GM12892 (cell line): ENCODE results near the gene SMPD3.

ENCODE experiments used
- POLR2A ChIP-seq: IDR thresholded peaks from 2 replicates; pipeline ENCODE4 v1.6.1; 2011; ENCODE audit warnings: low read depth, low read length, control low read depth
- POLR2AphosphoS5 ChIP-seq: IDR thresholded peaks from 2 replicates; pipeline ENCODE4 v1.6.1; 2011; ENCODE audit warnings: low read depth, low read length, control low read depth

DNA sequence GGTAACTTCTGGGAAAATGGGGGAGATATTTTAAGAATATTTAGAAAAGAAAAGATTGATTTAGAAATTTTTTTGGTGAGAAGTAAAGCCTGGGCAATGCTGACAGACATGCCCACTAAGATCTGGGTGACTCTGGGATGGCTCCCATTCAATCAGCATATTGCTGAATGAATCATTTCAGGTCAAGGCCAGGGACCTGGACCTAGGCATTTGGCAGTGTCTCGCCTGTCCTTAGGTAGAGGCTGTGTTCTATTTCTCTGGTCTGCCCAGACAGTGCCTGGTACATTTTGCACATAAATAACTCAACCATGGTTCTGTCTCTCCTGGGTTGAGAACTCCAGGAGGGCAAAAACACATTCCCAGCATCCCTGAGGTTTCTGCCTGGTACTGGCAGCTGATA, 39.9 kb downstream of the SMPD3 start:
- TF ChIP-seq POLR2A (no peak), POLR2AphosphoS5 (no peak)
